Measurements from ENCODE around the gene KRT37.

Gene KRT37

DNA sequence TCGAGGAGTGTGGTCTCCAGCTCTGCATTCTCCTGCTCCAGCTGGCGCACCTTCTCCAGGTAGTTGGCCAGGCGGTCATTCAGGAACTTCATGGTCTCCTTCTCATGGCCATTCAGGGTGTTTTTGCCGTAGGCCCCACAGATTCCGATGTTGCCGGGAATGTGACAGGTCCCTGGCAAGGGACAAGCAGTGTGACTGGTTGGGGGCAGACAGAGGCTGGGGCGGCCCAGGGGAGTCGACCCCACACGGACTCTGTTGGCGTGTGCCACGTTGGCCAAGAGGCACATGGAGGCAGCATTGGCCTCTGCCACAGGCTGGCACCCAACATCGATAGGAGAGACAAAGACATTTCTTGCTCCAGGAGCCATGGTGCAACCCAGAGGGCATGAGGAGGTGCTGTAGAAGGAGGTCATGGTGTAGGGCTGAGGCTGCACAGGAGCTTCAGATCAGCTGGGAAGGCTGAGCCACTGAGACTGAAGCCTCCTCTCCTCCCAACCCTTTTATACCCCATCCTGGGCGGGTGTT, at the start of gene KRT37:
KRT37 (minus strand) TSS at position 475 of the 525 bp plus-strand sequence; CDS start at position 413, 62 bp downstream.
- DNase-seq (ENCODE audit: low spot score): no peak

DNA sequence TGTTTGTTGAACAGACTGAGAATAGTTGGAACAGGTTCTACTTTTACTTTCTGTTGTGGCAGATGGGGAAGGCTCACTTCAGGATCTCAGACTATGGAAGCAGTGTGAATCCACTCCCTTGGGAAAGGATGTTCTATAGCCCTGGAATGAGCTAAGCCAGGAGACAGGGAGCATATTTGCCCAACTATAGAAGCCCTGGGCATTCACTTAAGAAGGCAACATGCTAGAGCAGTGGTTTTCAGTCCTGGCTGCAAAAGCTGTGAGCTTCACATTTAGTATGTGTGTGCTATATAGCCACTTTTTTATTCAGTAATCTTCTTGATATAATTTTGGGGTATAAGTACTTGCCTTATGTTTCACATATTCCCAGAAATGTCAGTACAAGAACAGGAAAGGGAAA, 44.0 kb upstream of the KRT37 start:
- no peak for DNase-seq (ENCODE audit: low spot score)

DNA sequence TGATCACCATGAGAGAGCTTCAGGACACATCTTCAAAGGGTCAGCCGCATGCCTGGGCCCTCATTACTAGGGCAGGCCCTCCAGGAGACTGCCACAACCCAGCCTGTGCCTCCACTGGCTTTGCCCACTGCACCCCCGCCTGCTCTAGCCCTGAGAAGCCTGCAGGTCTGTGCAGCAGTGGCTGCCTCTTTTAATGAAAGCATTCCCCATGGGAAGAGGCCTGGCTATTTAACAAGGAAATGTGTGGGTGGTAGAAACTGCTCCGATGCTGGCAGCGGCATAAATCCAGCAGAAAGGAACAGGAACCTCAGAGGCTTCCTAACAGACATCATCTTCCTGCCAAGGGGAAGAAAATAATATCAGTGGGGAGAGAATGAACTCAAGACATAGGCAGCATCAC, 43.2 kb upstream of the KRT37 start:
- DNase-seq (ENCODE audit: low spot score): no peak

DNA sequence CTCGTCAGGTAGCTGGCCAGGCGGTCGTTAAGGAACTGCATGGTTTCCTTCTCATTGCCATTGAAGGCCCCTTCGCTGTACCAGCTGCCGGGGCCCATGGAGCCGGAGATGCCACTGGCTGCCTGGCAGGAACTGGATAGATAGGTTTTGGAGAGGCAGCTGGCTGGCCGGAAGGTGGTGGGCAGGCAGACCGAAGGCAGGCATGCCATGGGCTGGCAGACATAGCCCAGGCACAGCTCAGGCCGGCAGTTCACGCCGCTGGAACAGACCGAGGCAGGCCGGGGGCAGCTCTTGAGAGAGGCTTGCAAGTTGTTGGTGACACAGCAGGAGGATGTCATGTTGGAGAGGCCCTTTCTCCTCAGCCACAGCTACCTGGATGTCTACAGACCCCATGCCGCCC, 42.6 kb upstream of the KRT37 start, which contains the start of gene KRT32:
KRT32 (minus strand) TSS at position 399 of the 400 bp plus-strand sequence; CDS start at position 338, 61 bp downstream.
- DNase-seq (ENCODE audit: low spot score): no peak

DNA sequence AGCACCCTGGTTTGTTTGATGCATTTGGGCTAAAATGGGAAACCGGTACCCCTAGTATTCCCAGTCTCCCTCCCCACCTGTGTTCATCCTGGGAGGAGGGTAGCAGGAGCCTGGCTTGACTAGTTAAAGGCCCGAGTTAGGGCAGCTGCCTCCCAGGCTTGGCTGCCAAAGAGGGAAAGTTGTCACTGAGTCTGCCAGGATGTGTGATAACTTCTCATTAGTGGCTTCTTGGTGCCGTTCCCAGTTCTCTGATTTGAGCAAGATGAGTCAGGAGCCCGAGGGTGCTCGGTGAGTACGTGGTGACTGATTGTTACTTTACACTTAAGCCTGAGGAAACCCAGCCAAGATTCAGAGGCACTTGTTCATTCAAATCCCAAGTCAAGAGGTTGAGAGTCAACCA, 40.3 kb upstream of the KRT37 start:
- DNase-seq (ENCODE audit: low spot score): no peak

GRCh38 chr17:41464173-41464572, 39.8 kb upstream of the KRT37 start:
- no peak for DNase-seq (ENCODE audit: low spot score)

- DNase-seq (ENCODE audit: low spot score): no peak
Observed at GRCh38 chr17:41463746-41464145, 39.4 kb upstream of the KRT37 start.

GRCh38 chr17:41462705-41463104, 38.3 kb upstream of the KRT37 start:
- no peak for DNase-seq (ENCODE audit: low spot score)

GRCh38 chr17:41457676-41458075, 33.3 kb upstream of the KRT37 start:
- DNase-seq (ENCODE audit: low spot score): no peak

DNA sequence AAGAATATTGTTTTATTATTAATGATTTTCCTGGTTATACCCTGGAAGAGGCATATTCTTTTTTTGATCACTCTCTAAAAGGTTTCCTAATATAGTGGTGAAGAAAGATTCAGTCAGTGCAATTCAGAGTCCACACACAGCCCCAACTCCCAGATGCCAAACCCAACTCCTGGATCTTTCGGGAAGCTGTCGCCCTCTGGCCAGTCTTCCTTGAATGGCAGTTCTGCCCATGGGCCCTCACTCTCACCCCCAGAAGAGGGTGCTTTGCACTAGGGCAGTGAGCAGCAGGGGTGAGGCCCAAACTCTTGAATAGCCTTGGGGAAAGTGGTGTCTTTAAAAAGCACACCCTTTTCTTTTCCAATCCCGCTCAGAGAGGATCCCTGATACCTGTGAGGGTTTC, 31.8 kb upstream of the KRT37 start:
- DNase-seq (ENCODE audit: low spot score): peak; percentile 29

DNA sequence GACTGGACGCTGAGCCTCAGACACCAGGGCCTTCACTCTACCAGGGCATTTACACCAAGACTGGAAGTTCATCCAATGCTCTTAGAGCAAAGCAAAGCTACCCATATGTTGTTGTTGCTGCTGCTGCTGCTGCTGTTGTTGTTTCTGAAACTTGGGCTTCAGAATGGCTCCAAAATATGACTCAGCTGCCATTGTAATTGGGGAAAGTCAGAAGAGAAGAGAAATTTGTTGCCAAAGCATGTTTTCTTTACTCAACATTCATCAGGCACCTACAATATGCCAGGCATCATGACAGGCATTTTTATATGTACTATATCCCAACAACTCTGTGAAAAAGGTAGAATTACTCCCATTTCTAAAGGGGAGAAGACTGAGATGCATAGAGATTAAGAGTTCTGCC, 30.9 kb upstream of the KRT37 start:
- no peak for DNase-seq (ENCODE audit: low spot score)

GRCh38 chr17:41453066-41453465, 28.7 kb upstream of the KRT37 start:
- DNase-seq (ENCODE audit: low spot score): no peak

- no peak for DNase-seq (ENCODE audit: low spot score)
Observed at GRCh38 chr17:41452281-41452680, 27.9 kb upstream of the KRT37 start.

DNA sequence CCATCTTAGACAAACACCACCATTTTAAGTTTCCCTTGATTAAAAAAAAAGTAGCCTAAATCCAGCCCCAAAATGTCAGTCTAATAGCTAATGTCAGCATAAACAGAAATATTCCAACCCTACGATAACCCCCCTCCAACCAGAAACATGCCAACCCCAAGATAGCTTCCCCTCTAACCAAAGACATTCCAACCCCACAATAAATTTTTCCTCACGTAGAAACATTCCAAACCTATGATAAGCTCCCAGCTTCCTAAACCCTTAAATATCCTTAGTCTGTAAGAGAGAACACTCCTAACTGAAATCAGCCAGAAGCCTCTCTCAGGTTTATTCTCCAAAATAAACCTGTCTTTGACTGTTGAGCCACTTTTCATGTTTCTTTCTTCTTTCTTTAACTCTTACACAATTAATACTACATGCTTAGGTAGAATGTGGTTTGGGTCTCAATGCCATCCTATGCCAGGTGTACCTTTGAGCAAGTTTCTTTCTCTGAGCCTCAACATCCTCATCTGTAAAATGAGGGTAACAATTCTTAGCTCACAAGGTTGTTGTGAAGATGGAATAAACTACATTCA, 26.9 kb upstream of the KRT37 start:
- DNase-seq (ENCODE audit: low spot score): no peak

- no peak for DNase-seq (ENCODE audit: low spot score)
Observed at GRCh38 chr17:41449008-41449407, 24.6 kb upstream of the KRT37 start.

- DNase-seq (ENCODE audit: low spot score): no peak
Observed at GRCh38 chr17:41448506-41448905, 24.1 kb upstream of the KRT37 start.

GRCh38 chr17:41446806-41447205, 22.4 kb upstream of the KRT37 start:
- no peak for DNase-seq (ENCODE audit: low spot score)

DNA sequence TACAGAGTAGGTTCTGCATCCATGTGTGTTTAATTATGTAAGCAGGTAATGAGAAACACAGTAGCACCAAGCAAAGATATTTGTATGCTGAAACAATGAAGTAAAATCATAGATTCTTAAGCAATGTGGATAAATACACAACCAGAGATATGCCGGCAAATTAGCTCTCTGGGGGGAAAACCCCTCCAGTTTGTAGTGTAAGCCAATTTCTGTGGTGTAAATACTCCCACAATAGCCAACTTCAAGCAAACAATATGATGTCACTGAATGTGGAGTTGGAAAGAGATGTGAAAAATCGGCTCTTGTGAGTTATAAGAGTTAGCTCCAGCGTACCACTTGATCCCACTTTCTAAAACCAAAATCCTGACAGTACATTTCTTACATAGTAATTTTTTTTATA, 20.3 kb upstream of the KRT37 start:
- DNase-seq (ENCODE audit: low spot score): no peak

DNA sequence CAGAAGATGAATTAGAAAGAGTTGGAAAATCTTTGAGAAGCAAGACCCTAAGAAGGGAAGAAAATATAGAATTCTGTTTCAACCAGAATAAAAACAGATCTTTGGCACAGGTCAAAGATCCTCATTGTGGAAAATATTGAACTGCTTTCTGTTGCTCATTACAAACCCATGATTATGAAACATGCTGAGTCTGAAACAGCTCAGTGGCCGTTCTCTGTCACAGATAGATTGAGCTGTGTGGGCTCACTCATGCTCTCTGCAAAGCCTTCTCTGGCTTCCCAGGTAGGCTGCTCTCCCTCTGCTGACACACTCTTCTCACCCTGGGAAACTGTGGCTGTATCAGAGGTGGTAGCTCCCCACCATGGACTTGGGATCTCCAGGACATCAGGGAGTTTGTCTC, 19.8 kb upstream of the KRT37 start:
- no peak for DNase-seq (ENCODE audit: low spot score)

DNA sequence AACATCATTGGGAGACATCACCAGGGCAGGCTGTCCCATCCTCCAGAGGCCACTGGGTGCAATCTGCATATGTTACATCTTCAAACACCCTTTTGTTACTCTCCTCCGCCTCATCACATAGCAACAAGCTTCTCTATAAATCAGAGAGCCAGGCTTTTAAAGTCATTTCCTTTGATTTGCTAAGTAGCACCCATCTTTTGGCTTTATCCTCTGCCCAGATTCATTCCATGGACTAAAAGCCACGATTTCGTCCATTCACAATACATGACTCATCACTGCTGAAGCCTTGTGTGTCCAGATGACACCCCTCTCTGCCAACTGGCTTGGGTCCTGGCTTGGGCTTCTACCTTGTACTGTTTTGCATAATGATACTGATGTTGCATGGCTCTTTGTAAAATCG, 18.4 kb upstream of the KRT37 start:
- DNase-seq (ENCODE audit: low spot score): no peak

DNA sequence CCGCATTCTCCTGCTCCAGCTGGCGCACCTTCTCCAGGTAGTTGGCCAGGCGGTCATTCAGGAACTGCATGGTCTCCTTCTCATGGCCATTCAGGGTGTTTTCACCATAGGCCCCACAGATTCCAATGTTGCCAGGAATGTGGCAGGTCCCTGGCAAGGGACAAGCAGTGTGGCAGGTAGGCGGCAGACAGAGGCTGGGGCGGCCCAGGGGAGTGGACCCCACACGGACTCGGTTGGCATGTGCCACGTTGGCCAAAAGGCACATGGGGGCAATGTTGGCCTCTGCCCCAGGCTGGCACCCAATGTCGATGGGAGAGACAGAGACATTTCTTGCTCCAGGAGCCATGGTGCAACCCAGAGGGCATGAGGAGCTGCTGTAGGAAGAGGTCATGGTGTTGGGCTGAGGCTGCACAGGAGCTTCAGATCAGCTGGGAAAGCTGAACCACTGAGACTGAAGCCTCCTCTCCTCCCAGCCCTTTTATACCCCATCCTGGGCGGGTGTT, 16.2 kb upstream of the KRT37 start, which contains the start of gene KRT38:
KRT38 (minus strand) TSS at position 453 of the 503 bp plus-strand sequence; CDS start at position 391, 62 bp downstream.
- DNase-seq (ENCODE audit: low spot score): no peak

GRCh38 chr17:41439375-41439774, 15.0 kb upstream of the KRT37 start:
- DNase-seq (ENCODE audit: low spot score): no peak

DNA sequence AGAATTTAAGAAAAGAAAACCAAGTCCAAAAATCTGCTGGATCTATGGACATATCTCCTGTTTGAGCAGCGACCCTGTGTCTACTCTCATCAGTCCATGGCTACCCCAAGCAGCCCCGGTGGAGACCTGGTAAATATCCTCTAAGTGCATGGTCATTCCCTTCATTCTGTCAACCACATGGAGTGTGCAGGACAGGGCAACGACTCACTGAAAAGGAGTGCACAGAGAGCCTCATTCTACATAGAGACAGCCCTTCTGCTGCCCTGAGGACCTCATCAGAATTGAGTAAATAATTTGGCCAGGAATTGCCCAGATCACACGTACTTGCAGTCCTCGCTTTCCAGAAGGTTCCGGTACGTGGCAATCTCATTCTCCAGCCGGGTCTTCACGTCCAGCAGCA, 13.4 kb upstream of the KRT37 start:
- DNase-seq (ENCODE audit: low spot score): no peak

DNA sequence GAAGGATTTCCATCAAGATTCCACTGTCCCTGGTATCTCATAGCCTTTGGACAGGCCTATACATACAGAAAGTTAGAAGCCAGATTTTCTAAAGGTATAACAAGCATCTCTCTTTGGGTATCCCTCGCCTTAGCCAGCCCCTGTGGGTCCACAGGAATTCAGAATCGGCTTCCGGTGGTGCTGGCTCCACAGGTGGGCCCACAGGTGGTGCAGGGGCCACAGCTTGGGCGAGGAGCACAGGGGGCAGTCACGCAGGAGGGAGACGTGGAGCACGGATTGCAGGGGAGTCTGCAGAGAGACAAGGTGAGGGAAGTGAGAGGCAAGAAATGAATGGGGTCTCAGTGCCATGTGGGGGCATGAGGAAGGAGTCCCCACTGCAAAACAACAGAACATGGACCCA, 12.9 kb upstream of the KRT37 start:
- no peak for DNase-seq (ENCODE audit: low spot score)
